ENCODE measurements around the gene IGF2BP2. TPM values are rescaled to one million over a fixed set of nuclear protein-coding genes. Genes with fewer than 3 reads are reported as not detected.

The IGF2BP2 gene
- total RNA-seq, 1 experiment from 2014 or later: 75.9 TPM

- Histone ChIP-seq H3K9me3 (no peaks in the 10 kb centered on the region), H3K36me3 (ENCODE audit: control insufficient read depth, insufficient read depth, low read length) (no peaks in the 10 kb centered on the region), H3K27me3 (replicated peaks; ENCODE audit: control insufficient read depth, insufficient read depth, low read length) (no peaks in the 10 kb centered on the region; the same call in 1 of the 2 replicates), H3K4me3 (ENCODE audit: low read depth, low read length) (no peak overlapping the region), H3K4me1 (no peaks in the 10 kb centered on the region)
- no peak for DNase-seq
- ChIA-PET CTCF (interaction anchor here (0.9 kb wide), 1 partner anchor 204 kb away, joined by 4 read pairs; no protein-coding TSS in a partner anchor), POLR2A (no interaction called here)
- Mint-ChIP-seq H3K9me3 (ENCODE audit: unreplicated experiment) (no peaks in the 10 kb centered on the region), H3K27ac (ENCODE audit: unreplicated experiment) (no peak overlapping the region), H3K27me3 (ENCODE audit: insufficient read depth, unreplicated experiment) (no peaks in the 10 kb centered on the region), H3K4me3 (ENCODE audit: unreplicated experiment) (no peak overlapping the region), H3K4me1 (ENCODE audit: low read depth, unreplicated experiment) (peaks cover 11% of the 10 kb centered on the region), H3K36me3 (ENCODE audit: insufficient read depth, unreplicated experiment) (no peaks in the 10 kb centered on the region)
- no TSS peak for BruUV-seq (replicated peaks)
- TF ChIP-seq, protein P1, sequence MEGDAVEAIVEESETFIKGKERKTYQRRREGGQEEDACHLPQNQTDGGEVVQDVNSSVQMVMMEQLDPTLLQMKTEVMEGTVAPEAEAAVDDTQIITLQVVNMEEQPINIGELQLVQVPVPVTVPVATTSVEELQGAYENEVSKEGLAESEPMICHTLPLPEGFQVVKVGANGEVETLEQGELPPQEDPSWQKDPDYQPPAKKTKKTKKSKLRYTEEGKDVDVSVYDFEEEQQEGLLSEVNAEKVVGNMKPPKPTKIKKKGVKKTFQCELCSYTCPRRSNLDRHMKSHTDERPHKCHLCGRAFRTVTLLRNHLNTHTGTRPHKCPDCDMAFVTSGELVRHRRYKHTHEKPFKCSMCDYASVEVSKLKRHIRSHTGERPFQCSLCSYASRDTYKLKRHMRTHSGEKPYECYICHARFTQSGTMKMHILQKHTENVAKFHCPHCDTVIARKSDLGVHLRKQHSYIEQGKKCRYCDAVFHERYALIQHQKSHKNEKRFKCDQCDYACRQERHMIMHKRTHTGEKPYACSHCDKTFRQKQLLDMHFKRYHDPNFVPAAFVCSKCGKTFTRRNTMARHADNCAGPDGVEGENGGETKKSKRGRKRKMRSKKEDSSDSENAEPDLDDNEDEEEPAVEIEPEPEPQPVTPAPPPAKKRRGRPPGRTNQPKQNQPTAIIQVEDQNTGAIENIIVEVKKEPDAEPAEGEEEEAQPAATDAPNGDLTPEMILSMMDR (IDR thresholded peaks at IDR 0.05; ENCODE audit: insufficient read depth in 1 of 2, low read depth in 1 of 2, low read length in 1 of 2, severe bottlenecking in 1 of 2, unreplicated experiment in 1 of 2): no peak
- intact Hi-C loops (cut with micrococcal nuclease; ENCODE audit: unreplicated experiment): no loop called here
These were observed 39.9 kb upstream of the IGF2BP2 start for GRCh38 chr3:185864767-185865166.

GRCh38 chr3:185862920-185863319, 38.1 kb upstream of the IGF2BP2 start:
- no peaks in the 10 kb centered on the region for H3K36me3 Mint-ChIP-seq (ENCODE audit: insufficient read depth, unreplicated experiment)
- POLR2A ChIA-PET: no interaction called here
- TF ChIP-seq, protein P1 (IDR thresholded peaks at IDR 0.05; ENCODE audit: insufficient read depth in 1 of 2, low read depth in 1 of 2, low read length in 1 of 2, severe bottlenecking in 1 of 2, unreplicated experiment in 1 of 2): no peak
- no peaks in the 10 kb centered on the region for H3K27me3 Mint-ChIP-seq (ENCODE audit: insufficient read depth, unreplicated experiment)
- intact Hi-C loops (cut with micrococcal nuclease; ENCODE audit: unreplicated experiment): no loop called here
- H3K27ac Mint-ChIP-seq (ENCODE audit: unreplicated experiment): no peak overlapping the region
- DNase-seq: no peak
- CTCF ChIA-PET: no interaction called here
- H3K9me3 Mint-ChIP-seq (ENCODE audit: unreplicated experiment): no peaks in the 10 kb centered on the region
- peaks cover 11% of the 10 kb centered on the region for H3K4me1 Mint-ChIP-seq (ENCODE audit: low read depth, unreplicated experiment)
- H3K4me3 Mint-ChIP-seq (ENCODE audit: unreplicated experiment): no peak overlapping the region
- no peaks in the 10 kb centered on the region for H3K27me3 ChIP-seq (replicated peaks; ENCODE audit: control insufficient read depth, insufficient read depth, low read length)
- no peaks in the 10 kb centered on the region for H3K4me1 ChIP-seq
- no peaks in the 10 kb centered on the region for H3K9me3 ChIP-seq
- H3K36me3 ChIP-seq (ENCODE audit: control insufficient read depth, insufficient read depth, low read length): no peaks in the 10 kb centered on the region
- no TSS peak for BruUV-seq (replicated peaks)
- no peak overlapping the region for H3K4me3 ChIP-seq (ENCODE audit: low read depth, low read length)

GRCh38 chr3:185859294-185859972, 34.6 kb upstream of the IGF2BP2 start:
- Mint-ChIP-seq H3K27me3 (ENCODE audit: insufficient read depth, unreplicated experiment) (no peaks in the 10 kb centered on the region), H3K36me3 (ENCODE audit: insufficient read depth, unreplicated experiment) (no peaks in the 10 kb centered on the region), H3K4me1 (ENCODE audit: low read depth, unreplicated experiment) (no peaks in the 10 kb centered on the region), H3K27ac (ENCODE audit: unreplicated experiment) (no peak overlapping the region), H3K9me3 (ENCODE audit: unreplicated experiment) (peaks cover 18% of the 10 kb centered on the region), H3K4me3 (ENCODE audit: unreplicated experiment) (no peak overlapping the region)
- TF ChIP-seq, protein P1 (IDR thresholded peaks at IDR 0.05; ENCODE audit: insufficient read depth in 1 of 2, low read depth in 1 of 2, low read length in 1 of 2, severe bottlenecking in 1 of 2, unreplicated experiment in 1 of 2): no peak
- H3K27me3 ChIP-seq (replicated peaks; ENCODE audit: control insufficient read depth, insufficient read depth, low read length): no peaks in the 10 kb centered on the region
- H3K4me1 ChIP-seq: no peaks in the 10 kb centered on the region
- no peak overlapping the region for H3K4me3 ChIP-seq (ENCODE audit: low read depth, low read length)
- no peaks in the 10 kb centered on the region for H3K36me3 ChIP-seq (ENCODE audit: control insufficient read depth, insufficient read depth, low read length)
- no peak for DNase-seq
- no TSS peak for BruUV-seq (replicated peaks)
- ChIA-PET CTCF (no interaction called here), POLR2A (no interaction called here)
- peaks cover 8% of the 10 kb centered on the region for H3K9me3 ChIP-seq
- intact Hi-C loops (cut with micrococcal nuclease; ENCODE audit: unreplicated experiment): no loop called here
